GM12872 (cell line): ENCODE results near the gene GTF2F2.

ENCODE experiments used
- CTCF ChIP-seq: IDR thresholded peaks from 3 replicates; pipeline ENCODE4 v1.5.1; 2011; ENCODE audit warnings: low read depth, mild to moderate bottlenecking, low read length, moderate library complexity; ENCODE audit not compliant: insufficient read depth

GTF2F2 gene

GRCh38 chr13:45267215-45267614 is 146.9 kb downstream of the GTF2F2 start:
- no peak for TF ChIP-seq CTCF

- no peak for TF ChIP-seq CTCF
Measured at GRCh38 chr13:45269204-45269603, 148.9 kb downstream of the GTF2F2 start.

- no peak for TF ChIP-seq CTCF
Measured at GRCh38 chr13:45276913-45277312, 156.6 kb downstream of the GTF2F2 start.

- TF ChIP-seq CTCF, result no peak
Measured at GRCh38 chr13:45278096-45278645, 157.9 kb downstream of the GTF2F2 start.

GRCh38 chr13:45280011-45280410 is 159.7 kb downstream of the GTF2F2 start:
- no peak for TF ChIP-seq CTCF

- TF ChIP-seq CTCF, result peak; percentile 73
Measured at GRCh38 chr13:45280751-45281634, 160.7 kb downstream of the GTF2F2 start.

- TF ChIP-seq CTCF, result no peak
Measured at GRCh38 chr13:45282994-45283393, 162.7 kb downstream of the GTF2F2 start.
